Rectal smooth muscle tissue (tissue), 1 donor: ENCODE data around the gene COX17.

Experiments
- H3K27ac ChIP-seq: one replicate; pipeline ENCODE4 v1.7.0; 2013; ENCODE audit warnings: low read depth, low read length, inconsistent platforms
- H3K27me3 ChIP-seq: one replicate; pipeline ENCODE4 v1.7.0; 2013; ENCODE audit warnings: low read length; ENCODE audit not compliant: control insufficient read depth, insufficient read depth
- H3K36me3 ChIP-seq: one replicate; pipeline ENCODE4 v1.7.0; 2013; ENCODE audit warnings: low read length; ENCODE audit not compliant: control insufficient read depth, insufficient read depth
- H3K4me1 ChIP-seq: one replicate; pipeline ENCODE4 v1.7.0; 2013; ENCODE audit warnings: low read length; ENCODE audit not compliant: control insufficient read depth, insufficient read depth
- H3K4me3 ChIP-seq: one replicate; pipeline ENCODE4 v1.7.0; 2013; ENCODE audit warnings: low read length
- H3K9ac ChIP-seq: one replicate; pipeline ENCODE4 v1.7.0; 2013; ENCODE audit warnings: low read length

The COX17 gene

GRCh38 chr3:119665954-119666559 lies 11.1 kb downstream of the COX17 start:
- H3K4me3 ChIP-seq = no peak overlapping the region
- H3K4me1 ChIP-seq = peaks cover 35% of the 10 kb centered on the region
- no peaks in the 10 kb centered on the region for H3K27me3 ChIP-seq
- H3K27ac ChIP-seq = no peak overlapping the region
- H3K36me3 ChIP-seq = no peaks in the 10 kb centered on the region
- no peak overlapping the region for H3K9ac ChIP-seq

GRCh38 chr3:119664850-119665379 lies 12.3 kb downstream of the COX17 start:
- H3K4me1 ChIP-seq = peaks cover 40% of the 10 kb centered on the region
- H3K27me3 ChIP-seq = no peaks in the 10 kb centered on the region
- H3K27ac ChIP-seq = peak overlapping the region; percentile 89
- H3K36me3 ChIP-seq = no peaks in the 10 kb centered on the region
- H3K4me3 ChIP-seq = no peak overlapping the region
- no peak overlapping the region for H3K9ac ChIP-seq

GRCh38 chr3:119664370-119664769 lies 12.8 kb downstream of the COX17 start:
- peaks cover 42% of the 10 kb centered on the region for H3K4me1 ChIP-seq
- no peaks in the 10 kb centered on the region for H3K36me3 ChIP-seq
- H3K27ac ChIP-seq = peak overlapping the region; percentile 89

GRCh38 chr3:119663885-119664284 lies 13.3 kb downstream of the COX17 start:
- no peaks in the 10 kb centered on the region for H3K36me3 ChIP-seq
- no peak overlapping the region for H3K4me3 ChIP-seq
- no peaks in the 10 kb centered on the region for H3K27me3 ChIP-seq
- H3K4me1 ChIP-seq = peaks cover 47% of the 10 kb centered on the region
- peak overlapping the region; percentile 89 for H3K27ac ChIP-seq
- H3K9ac ChIP-seq = no peak overlapping the region

More at GRCh38 chr3:119664370-119664769, 12.8 kb downstream of the COX17 start:
- Histone ChIP-seq H3K27me3 (no peaks in the 10 kb centered on the region), H3K9ac (no peak overlapping the region), H3K4me3 (no peak overlapping the region)

- H3K27me3 ChIP-seq = no peaks in the 10 kb centered on the region
- H3K36me3 ChIP-seq = no peaks in the 10 kb centered on the region
- H3K27ac ChIP-seq = peak overlapping the region; percentile 89
- no peak overlapping the region for H3K9ac ChIP-seq
- no peak overlapping the region for H3K4me3 ChIP-seq
- peaks cover 49% of the 10 kb centered on the region for H3K4me1 ChIP-seq
These were observed 14.4 kb downstream of the COX17 start for GRCh38 chr3:119662604-119663373.

GRCh38 chr3:119660474-119661440 lies 16.4 kb downstream of the COX17 start, which contains the start of gene POPDC2:
TSS of gene POPDC2 (minus strand) at chr3:119660589. CDS start at chr3:119660423, 166 bp downstream.
- no peaks in the 10 kb centered on the region for H3K27me3 ChIP-seq
- H3K27ac ChIP-seq = peak within 1 kb of the TSS; percentile 89
- peak within 1 kb of the TSS; percentile 71 for H3K4me3 ChIP-seq
- H3K36me3 ChIP-seq = no peaks in the 10 kb centered on the region
- H3K9ac ChIP-seq = peak within 1 kb of the TSS; percentile 64
- H3K4me1 ChIP-seq = peaks cover 55% of the 10 kb centered on the region

GRCh38 chr3:119659606-119660291 lies 17.5 kb downstream of the COX17 start:
- no peaks in the 10 kb centered on the region for H3K36me3 ChIP-seq
- H3K9ac ChIP-seq = peak overlapping the region; percentile 64
- H3K27ac ChIP-seq = peak overlapping the region; percentile 89
- peaks cover 51% of the 10 kb centered on the region for H3K4me1 ChIP-seq
- peak overlapping the region; percentile 71 for H3K4me3 ChIP-seq
- no peaks in the 10 kb centered on the region for H3K27me3 ChIP-seq

- H3K27ac ChIP-seq = peak overlapping the region; percentile 89
These were observed 18.2 kb downstream of the COX17 start for GRCh38 chr3:119658994-119659393.

GRCh38 chr3:119657887-119658702 lies 19.1 kb downstream of the COX17 start:
- Histone ChIP-seq H3K27me3 (no peaks in the 10 kb centered on the region), H3K36me3 (no peaks in the 10 kb centered on the region), H3K4me1 (peaks cover 36% of the 10 kb centered on the region), H3K9ac (no peak overlapping the region), H3K27ac (peak overlapping the region; percentile 33), H3K4me3 (peak overlapping the region; percentile 22)

More at GRCh38 chr3:119658994-119659393, 18.2 kb downstream of the COX17 start:
- H3K4me1 ChIP-seq = peaks cover 44% of the 10 kb centered on the region
- no peaks in the 10 kb centered on the region for H3K27me3 ChIP-seq
- peak overlapping the region; percentile 71 for H3K4me3 ChIP-seq
- no peaks in the 10 kb centered on the region for H3K36me3 ChIP-seq
- no peak overlapping the region for H3K9ac ChIP-seq

- Histone ChIP-seq H3K36me3 (no peaks in the 10 kb centered on the region), H3K4me3 (no peak overlapping the region), H3K27me3 (no peaks in the 10 kb centered on the region), H3K9ac (no peak overlapping the region), H3K27ac (no peak overlapping the region), H3K4me1 (peaks cover 16% of the 10 kb centered on the region)
These were observed 23.3 kb downstream of the COX17 start for GRCh38 chr3:119653876-119654275.
